ENCODE measurements around the gene PTGIS.

The PTGIS gene

GRCh38 chr20:49607568-49607967, 39.6 kb upstream of the PTGIS start:
- H3K4me3 ChIP-seq (ENCODE audit: low read length) = no peak overlapping the region
- no peak overlapping the region for H4K8ac ChIP-seq (ENCODE audit: low read depth, low read length)
- H3K56ac ChIP-seq (ENCODE audit: low read length) = no peak overlapping the region
- no peak overlapping the region for H4K5ac ChIP-seq (ENCODE audit: low read length)
- no peak overlapping the region for H2BK120ac ChIP-seq (ENCODE audit: low read depth, low read length)
- H2AK5ac ChIP-seq (ENCODE audit: low read length) = no peak overlapping the region
- no peak overlapping the region for H2BK5ac ChIP-seq (ENCODE audit: low read length)
- H3K36me3 ChIP-seq (ENCODE audit: control insufficient read depth, insufficient read depth, low read length) = no peaks in the 10 kb centered on the region
- H3K79me2 ChIP-seq (ENCODE audit: control insufficient read depth, insufficient read depth, low read length) = no peaks in the 10 kb centered on the region
- no peak overlapping the region for H2BK15ac ChIP-seq (replicated peaks; ENCODE audit: low read depth)
- H3K27me3 ChIP-seq (ENCODE audit: insufficient read depth, low read length, poor library complexity) = no peaks in the 10 kb centered on the region
- H3K4me1 ChIP-seq (ENCODE audit: control insufficient read depth, low read depth, low read length) = no peaks in the 10 kb centered on the region
- no peak for DNase-seq
- H3K4me2 ChIP-seq (ENCODE audit: low read length) = no peak overlapping the region
- H3K18ac ChIP-seq (ENCODE audit: low read length) = no peak overlapping the region
- no peak overlapping the region for H3K27ac ChIP-seq (ENCODE audit: low read depth, low read length)
- no peak overlapping the region for H3K9ac ChIP-seq (ENCODE audit: low read length)
- no peak overlapping the region for H3K23ac ChIP-seq (ENCODE audit: low read length)
- H3K79me1 ChIP-seq (ENCODE audit: low read length) = no peaks in the 10 kb centered on the region
- no peak overlapping the region for H3K4ac ChIP-seq (ENCODE audit: low read depth, low read length)
- no CpG with 5 or more reads among the region's 1 CpG for whole genome bisulfite sequencing (ENCODE audit: extremely low coverage, insufficient coverage, low lambda C conversion rate)

DNA sequence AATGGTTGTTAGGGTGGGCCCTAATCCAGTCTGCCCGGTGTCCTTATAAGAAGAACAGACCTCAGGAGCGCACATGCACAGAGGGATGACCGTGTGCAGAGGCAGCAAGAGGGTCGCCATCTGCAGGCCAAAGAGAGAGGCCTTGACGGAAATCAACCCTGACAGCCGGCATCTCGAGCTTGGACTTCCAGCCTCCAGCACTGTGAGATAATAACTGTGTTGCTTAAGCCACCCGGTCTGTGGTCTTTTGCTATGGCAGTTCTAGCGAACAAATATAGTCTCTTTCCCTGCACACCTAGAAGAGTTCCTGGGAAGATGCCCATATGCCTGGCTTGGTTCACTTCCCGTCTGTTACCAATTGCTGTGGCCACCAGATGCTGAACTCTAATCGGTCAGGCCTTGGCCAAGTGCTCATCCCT, 35.3 kb upstream of the PTGIS start:
- WGBS (ENCODE audit: extremely low coverage, insufficient coverage, low lambda C conversion rate) = no CpG with 5 or more reads among the region's 11 CpGs
- no peak overlapping the region for H3K56ac ChIP-seq (ENCODE audit: low read length)
- H3K36me3 ChIP-seq (ENCODE audit: control insufficient read depth, insufficient read depth, low read length) = no peaks in the 10 kb centered on the region

GRCh38 chr20:49602345-49603208, 34.6 kb upstream of the PTGIS start:
- no peak for DNase-seq
- Histone ChIP-seq H3K4ac (ENCODE audit: low read depth, low read length) (no peak overlapping the region), H2BK15ac (replicated peaks; ENCODE audit: low read depth) (no peak overlapping the region), H3K4me2 (ENCODE audit: low read length) (no peak overlapping the region), H3K79me2 (ENCODE audit: control insufficient read depth, insufficient read depth, low read length) (no peaks in the 10 kb centered on the region), H3K18ac (ENCODE audit: low read length) (no peak overlapping the region), H4K5ac (ENCODE audit: low read length) (no peak overlapping the region), H3K9ac (ENCODE audit: low read length) (no peak overlapping the region), H2AK5ac (ENCODE audit: low read length) (no peak overlapping the region), H3K4me3 (ENCODE audit: low read length) (no peak overlapping the region), H3K23ac (ENCODE audit: low read length) (no peak overlapping the region), H3K56ac (ENCODE audit: low read length) (no peak overlapping the region), H3K27ac (ENCODE audit: low read depth, low read length) (no peak overlapping the region), H2BK5ac (ENCODE audit: low read length) (no peak overlapping the region), H2BK120ac (ENCODE audit: low read depth, low read length) (no peak overlapping the region), H3K79me1 (ENCODE audit: low read length) (no peaks in the 10 kb centered on the region), H3K4me1 (ENCODE audit: control insufficient read depth, low read depth, low read length) (no peaks in the 10 kb centered on the region), H3K36me3 (ENCODE audit: control insufficient read depth, insufficient read depth, low read length) (no peaks in the 10 kb centered on the region), H3K27me3 (ENCODE audit: insufficient read depth, low read length, poor library complexity) (no peaks in the 10 kb centered on the region), H4K8ac (ENCODE audit: low read depth, low read length) (no peak overlapping the region)
- WGBS (ENCODE audit: extremely low coverage, insufficient coverage, low lambda C conversion rate) = no CpG with 5 or more reads among the region's 9 CpGs

More for the DNA sequence above, 35.3 kb upstream of the PTGIS start:
- Histone ChIP-seq H3K9ac (ENCODE audit: low read length) (no peak overlapping the region), H3K4me2 (ENCODE audit: low read length) (no peak overlapping the region), H3K27ac (ENCODE audit: low read depth, low read length) (no peak overlapping the region), H3K27me3 (ENCODE audit: insufficient read depth, low read length, poor library complexity) (no peaks in the 10 kb centered on the region), H3K23ac (ENCODE audit: low read length) (no peak overlapping the region), H2AK5ac (ENCODE audit: low read length) (no peak overlapping the region), H4K8ac (ENCODE audit: low read depth, low read length) (no peak overlapping the region), H3K79me2 (ENCODE audit: control insufficient read depth, insufficient read depth, low read length) (no peaks in the 10 kb centered on the region), H2BK5ac (ENCODE audit: low read length) (no peak overlapping the region), H2BK15ac (replicated peaks; ENCODE audit: low read depth) (no peak overlapping the region), H2BK120ac (ENCODE audit: low read depth, low read length) (no peak overlapping the region), H3K4me3 (ENCODE audit: low read length) (no peak overlapping the region), H3K18ac (ENCODE audit: low read length) (no peak overlapping the region), H3K79me1 (ENCODE audit: low read length) (no peaks in the 10 kb centered on the region), H3K4ac (ENCODE audit: low read depth, low read length) (no peak overlapping the region), H3K4me1 (ENCODE audit: control insufficient read depth, low read depth, low read length) (no peaks in the 10 kb centered on the region), H4K5ac (ENCODE audit: low read length) (no peak overlapping the region)
- DNase-seq = peak; percentile 67

DNA sequence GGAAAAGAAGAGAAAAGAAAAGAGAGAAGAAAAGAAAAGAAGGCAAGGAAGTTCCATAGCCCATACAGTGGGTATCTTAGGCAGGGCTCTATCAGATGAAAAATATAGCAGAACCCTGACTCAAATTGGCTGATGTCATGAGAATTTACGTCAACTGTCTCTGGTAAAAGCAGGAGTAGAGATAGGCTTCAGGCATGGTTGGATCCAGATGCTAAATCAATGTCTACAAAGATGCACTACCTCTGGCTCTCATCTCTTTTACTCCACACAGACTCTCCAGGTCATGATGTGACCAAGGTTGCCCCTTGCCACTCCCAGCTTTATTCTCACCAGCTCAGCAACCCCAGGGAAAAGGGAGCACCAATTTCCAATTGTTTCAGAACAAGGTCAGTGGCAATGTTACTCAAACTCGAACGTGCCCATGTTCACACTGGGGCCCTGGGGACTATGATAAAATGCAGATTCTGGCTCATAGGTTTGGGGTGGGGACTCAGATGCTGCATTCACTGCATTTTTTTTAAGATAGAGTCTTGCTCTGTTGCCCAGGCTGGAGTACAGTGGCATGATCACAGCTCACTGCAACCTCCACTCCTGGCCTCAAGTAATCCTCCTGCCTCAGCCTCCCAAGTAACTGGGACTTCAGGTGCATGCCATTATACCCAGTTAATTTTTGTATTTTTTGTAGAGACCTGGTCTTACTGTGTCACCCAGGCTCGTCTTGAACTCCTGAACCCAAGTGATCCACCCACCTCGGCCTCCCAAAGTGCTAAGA, 33.4 kb upstream of the PTGIS start:
- Histone ChIP-seq H3K18ac (ENCODE audit: low read length) (no peak overlapping the region), H3K4ac (ENCODE audit: low read depth, low read length) (no peak overlapping the region), H4K5ac (ENCODE audit: low read length) (no peak overlapping the region), H3K56ac (ENCODE audit: low read length) (no peak overlapping the region), H3K79me1 (ENCODE audit: low read length) (no peaks in the 10 kb centered on the region), H2BK15ac (replicated peaks; ENCODE audit: low read depth) (no peak overlapping the region), H3K9ac (ENCODE audit: low read length) (no peak overlapping the region), H3K27ac (ENCODE audit: low read depth, low read length) (no peak overlapping the region), H2AK5ac (ENCODE audit: low read length) (no peak overlapping the region), H3K27me3 (ENCODE audit: insufficient read depth, low read length, poor library complexity) (no peaks in the 10 kb centered on the region), H3K4me2 (ENCODE audit: low read length) (no peak overlapping the region), H4K8ac (ENCODE audit: low read depth, low read length) (no peak overlapping the region), H3K36me3 (ENCODE audit: control insufficient read depth, insufficient read depth, low read length) (no peaks in the 10 kb centered on the region), H3K4me3 (ENCODE audit: low read length) (no peak overlapping the region), H2BK5ac (ENCODE audit: low read length) (no peak overlapping the region), H3K79me2 (ENCODE audit: control insufficient read depth, insufficient read depth, low read length) (no peaks in the 10 kb centered on the region), H3K4me1 (ENCODE audit: control insufficient read depth, low read depth, low read length) (no peaks in the 10 kb centered on the region), H3K23ac (ENCODE audit: low read length) (no peak overlapping the region), H2BK120ac (ENCODE audit: low read depth, low read length) (no peak overlapping the region)
- no peak for DNase-seq
- WGBS (ENCODE audit: extremely low coverage, insufficient coverage, low lambda C conversion rate) = no CpG with 5 or more reads among the region's 5 CpGs

DNA sequence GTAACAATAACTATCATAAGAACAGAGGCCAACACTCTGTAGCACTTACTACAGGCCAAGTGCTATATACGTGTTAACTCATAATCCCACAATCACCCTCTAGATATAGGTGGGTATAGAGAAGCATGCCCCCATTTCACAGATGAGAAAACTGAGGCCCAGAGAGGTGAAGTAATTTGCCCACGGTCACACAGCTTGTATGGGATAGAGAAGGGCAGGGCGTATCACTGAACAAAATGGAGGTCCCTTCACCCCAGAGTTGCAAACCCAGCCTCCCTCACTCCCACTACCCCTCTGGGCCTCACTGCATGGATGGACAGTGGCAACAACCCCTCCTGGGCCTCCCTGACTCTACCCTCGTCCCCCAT, 31.8 kb upstream of the PTGIS start:
- Histone ChIP-seq H3K36me3 (ENCODE audit: control insufficient read depth, insufficient read depth, low read length) (no peaks in the 10 kb centered on the region), H2AK5ac (ENCODE audit: low read length) (no peak overlapping the region), H4K5ac (ENCODE audit: low read length) (no peak overlapping the region), H3K18ac (ENCODE audit: low read length) (no peak overlapping the region), H3K79me1 (ENCODE audit: low read length) (no peaks in the 10 kb centered on the region), H3K27me3 (ENCODE audit: insufficient read depth, low read length, poor library complexity) (no peaks in the 10 kb centered on the region), H2BK120ac (ENCODE audit: low read depth, low read length) (no peak overlapping the region), H3K9ac (ENCODE audit: low read length) (no peak overlapping the region), H3K4ac (ENCODE audit: low read depth, low read length) (no peak overlapping the region), H3K79me2 (ENCODE audit: control insufficient read depth, insufficient read depth, low read length) (no peaks in the 10 kb centered on the region), H3K23ac (ENCODE audit: low read length) (no peak overlapping the region), H2BK15ac (replicated peaks; ENCODE audit: low read depth) (no peak overlapping the region), H3K27ac (ENCODE audit: low read depth, low read length) (no peak overlapping the region), H3K4me3 (ENCODE audit: low read length) (no peak overlapping the region), H4K8ac (ENCODE audit: low read depth, low read length) (no peak overlapping the region), H3K4me2 (ENCODE audit: low read length) (no peak overlapping the region), H3K4me1 (ENCODE audit: control insufficient read depth, low read depth, low read length) (no peaks in the 10 kb centered on the region), H3K56ac (ENCODE audit: low read length) (no peak overlapping the region), H2BK5ac (ENCODE audit: low read length) (no peak overlapping the region)
- WGBS (ENCODE audit: extremely low coverage, insufficient coverage, low lambda C conversion rate) = no CpG with 5 or more reads among the region's 4 CpGs
- DNase-seq = no peak

Data from mesendoderm (in vitro differentiated cells).